ENCODE measurements around the gene LPIN1. TPM values are rescaled to one million over a fixed set of nuclear protein-coding genes. Genes with fewer than 3 reads are reported as not detected.

LPIN1 gene
- polyA plus RNA-seq, 1 donor = 30.8 TPM

GRCh38 chr2:11865805-11866204 is 119.4 kb downstream of the LPIN1 start:
- no peak for DNase-seq

GRCh38 chr2:11866358-11867335 is 120.2 kb downstream of the LPIN1 start:
- no peak for DNase-seq

- no peak for DNase-seq
Measured at GRCh38 chr2:11867926-11868325, 121.5 kb downstream of the LPIN1 start.

- no peak for DNase-seq
Measured at GRCh38 chr2:11869391-11869991, 123.1 kb downstream of the LPIN1 start.

- no peak for DNase-seq
Measured at GRCh38 chr2:11870064-11870463, 123.6 kb downstream of the LPIN1 start.

- no peak for DNase-seq
Measured at GRCh38 chr2:11870584-11870983, 124.2 kb downstream of the LPIN1 start.

- DNase-seq = no peak
Measured at GRCh38 chr2:11871421-11871820, 125.0 kb downstream of the LPIN1 start.

GRCh38 chr2:11872247-11872947 is 126.0 kb downstream of the LPIN1 start:
- DNase-seq = no peak

GRCh38 chr2:11872948-11873269 is 126.5 kb downstream of the LPIN1 start:
- DNase-seq = no peak

- no peak for DNase-seq
Measured at GRCh38 chr2:11873356-11874154, 127.1 kb downstream of the LPIN1 start.

- DNase-seq = no peak
Measured at GRCh38 chr2:11874861-11875260, 128.4 kb downstream of the LPIN1 start.

- DNase-seq = no peak
Measured at GRCh38 chr2:11875481-11875880, 129.0 kb downstream of the LPIN1 start.

- DNase-seq = no peak
Measured at GRCh38 chr2:11876436-11876835, 130.0 kb downstream of the LPIN1 start.

GRCh38 chr2:11876889-11877288 is 130.5 kb downstream of the LPIN1 start:
- no peak for DNase-seq

Other genes starting within 250 kb of the LPIN1 start
- gene GREB1, start 212.6 kb upstream of the LPIN1 start, polyA plus RNA-seq (ENCODE audit: insufficient read length) = 22.5 TPM
- gene NTSR2, start 76.4 kb upstream of the LPIN1 start, polyA plus RNA-seq (ENCODE audit: insufficient read length) = not detected

Data from left kidney (tissue), 2 donors.